A549 (cell line): ENCODE results near the gene NELFE. TPM values are rescaled to one million over a fixed set of nuclear protein-coding genes. Genes with fewer than 3 reads are reported as not detected.
"Not testable (repeated sequence)": the region's sequence is repeated elsewhere in the genome, so short reads cannot be mapped to it uniquely, and the experiment has no call there.

ENCODE experiments used
- ATAC-seq, 2 experiments: fragments of 200-7000 bp in 1 of 2; fragments of >200 bp in 1 of 2; cut with Nextera tagmentation in 1 of 2; cut with Tn5 transposase in 1 of 2; 3 replicates each; pipeline versions ENCODE4 v1.8.0 to v1.9.1; 2018 to 2020; ENCODE audit warnings: mild to moderate bottlenecking in 1 of 2, moderate library complexity in 1 of 2
- CTCF ChIA-PET: fragments of 300-600 bp; sonication (Branson Sonifier 250); formaldehyde crosslinking; extraction: SDS; loops from one replicate; lab custom pipeline; 2021; ENCODE audit warnings: antibody characterized with exemption, inconsistent platforms; lab: Yijun Ruan, JAX
- POLR2A ChIA-PET: fragments of 350-600 bp; formaldehyde crosslinking; extraction: SDS; loops from one replicate; lab custom pipeline; 2021; ENCODE audit warnings: antibody characterized with exemption, inconsistent platforms; lab: Yijun Ruan, JAX
- DNase-seq, 2 experiments: peaks; one replicate each; pipeline versions ENCODE4 v3.0.0 to v3.0.0-alpha.2; 2011 to 2016; ENCODE audit warnings: low read depth in 1 of 2, low spot score in 1 of 2
- FAIRE-seq: peaks from 2 replicates; lab custom pipeline; 2011; peaks lifted over from hg19 to GRCh38; lab: Jason Lieb, UNC
- H3K27ac ChIP-seq, 2 experiments: fragments of >200 bp; sonication (Bioruptor Twin); formaldehyde crosslinking; 3 replicates each; pipeline ENCODE4 v1.5.1; 2016 to 2017
- H3K4me1 ChIP-seq: fragments of >200 bp; sonication (Bioruptor Twin); formaldehyde crosslinking; 3 replicates; pipeline ENCODE4 v1.6.1; 2016
- H3K4me2 ChIP-seq: fragments of >200 bp; sonication (Bioruptor Twin); formaldehyde crosslinking; 3 replicates; pipeline ENCODE4 v1.6.1; 2016
- H3K4me3 ChIP-seq: fragments of >200 bp; sonication (Bioruptor Twin); formaldehyde crosslinking; 3 replicates; pipeline ENCODE4 v1.5.1; 2016
- H3K9me3 ChIP-seq: fragments of >200 bp; sonication (Bioruptor Twin); formaldehyde crosslinking; 3 replicates; pipeline ENCODE4 v1.6.1; 2016
- BHLHE40 ChIP-seq: IDR thresholded peaks from 2 replicates; pipeline ENCODE4 v1.6.1; 2012; ENCODE audit warnings: low read depth, low read length, inconsistent platforms
- CEBPB ChIP-seq, 2 experiments: fragments of >200 bp in 1 of 2; sonication (Bioruptor Twin) in 1 of 2; formaldehyde crosslinking in 1 of 2; IDR thresholded peaks; 2 replicates each; pipeline ENCODE4 v1.6.1; 2012 to 2016
- CHD4 ChIP-seq: fragments of 200-600 bp; sonication (generic); IDR thresholded peaks from 2 replicates; pipeline ENCODE4 v1.6.1; 2016; ENCODE audit warnings: antibody characterized with exemption, mild to moderate bottlenecking, borderline replicate concordance
- GATA3 ChIP-seq: IDR thresholded peaks from 2 replicates; pipeline ENCODE4 v1.6.1; 2012; ENCODE audit warnings: borderline replicate concordance
- HES2 ChIP-seq: fragments of >200 bp; sonication (Bioruptor Twin); formaldehyde crosslinking; IDR thresholded peaks from 2 replicates; pipeline ENCODE4 v1.6.1; 2016
- HOXA7 ChIP-seq: fragments of 250-450 bp; sonication (Bioruptor Pico); IDR thresholded peaks from 2 replicates; pipeline ENCODE4 v1.5.0; 2020; ENCODE audit warnings: mild to moderate bottlenecking, moderate library complexity
- MAFK ChIP-seq: fragments of 450-650 bp; IDR thresholded peaks from 2 replicates; pipeline ENCODE4 v1.6.1; 2014; ENCODE audit not compliant: partially characterized antibody
- MYC ChIP-seq: IDR thresholded peaks from 2 replicates; pipeline ENCODE4 v1.6.1; 2012; ENCODE audit warnings: mild to moderate bottlenecking, inconsistent platforms, low read length, improper control_type of control experiment, borderline replicate concordance
- NFE2L2 ChIP-seq: fragments of 150-350 bp; conservative IDR thresholded peaks from 2 replicates; pipeline ENCODE4 v1.6.1; 2014; ENCODE audit warnings: low read length
- PHF8 ChIP-seq: fragments of 200-600 bp; sonication (generic); IDR thresholded peaks from 2 replicates; pipeline ENCODE4 v1.6.1; 2016; ENCODE audit warnings: low read depth, mild to moderate bottlenecking, antibody characterized with exemption, moderate library complexity, borderline replicate concordance
- RARB ChIP-seq: fragments of 250-450 bp; sonication (Bioruptor Pico); IDR thresholded peaks from 2 replicates; pipeline ENCODE4 v1.8.0; 2021; ENCODE audit warnings: mild to moderate bottlenecking, moderate library complexity
- RCOR1 ChIP-seq: fragments of 150-350 bp; IDR thresholded peaks from 2 replicates; pipeline ENCODE4 v1.6.1; 2014; ENCODE audit warnings: antibody characterized with exemption, low read length, low read depth
- TFCP2L1 ChIP-seq: fragments of 250-450 bp; sonication (Bioruptor Pico); IDR thresholded peaks from 2 replicates; pipeline ENCODE4 v1.5.0; 2021; ENCODE audit warnings: mild to moderate bottlenecking
- WGBS: methylation state at CpG from one replicate; pipeline ENCODE4 v1.1.6; 2017; ENCODE audit errors: missing lambda C conversion rate; 5-methylcytosine and 5-hydroxymethylcytosine counted together
- polyA plus RNA-seq, 4 experiments: library from polyadenylated mRNA; depleted of rRNA in 3 of 4; stranded (reverse); fragments of >200 nt; fragmentation: RNase III in 1 of 4; extraction: RNeasy Plus Mini Kit Qiagen cat#74134 plus additional on column Dnase treatment in 1 of 4; gene quantifications; 2 replicates in 3 of 4; 3 replicates in 1 of 4; pipeline ENCODE4 v1.2.3, GENCODE V29; 2011 to 2017

Gene NELFE
- polyA plus RNA-seq, 2 of the 4 experiments (the other 2 are of a cell fraction) = 64.2 to 72.4 TPM

- peak overlapping the region; percentile 29; the same call in 1 of the 3 replicates for H3K4me2 ChIP-seq
- 12% methylated on average over 4 of the region's 4 CpGs for WGBS
- TF ChIP-seq PHF8 (no peak), BHLHE40 (no peak), MYC (no peak), MAFK (no peak), RCOR1 (no peak), TFCP2L1 (CRISPR knock-in tag) (no peak), GATA3 (no peak), NFE2L2 (no peak), HOXA7 (CRISPR knock-in tag) (no peak), CHD4 (no peak), HES2 (no peak)
- peaks cover 27% of the 10 kb centered on the region for H3K4me1 ChIP-seq
- ChIA-PET CTCF (interaction anchor here (0.6 to 1.2 kb wide), 3 partner anchors 43 to 344 kb away, joined by 3 to 7 read pairs (median 3); no protein-coding TSS in a partner anchor), POLR2A (no interaction called here)
- H3K9me3 ChIP-seq = no peaks in the 10 kb centered on the region
- peak in 1 of 2 experiments; percentile 35 for DNase-seq
- no peak overlapping the region for H3K27ac ChIP-seq
- FAIRE-seq = no peak
- H3K4me3 ChIP-seq = no peak overlapping the region
- peak; percentile 39 to 67; a peak in 4 of 6 replicates for ATAC-seq
Observed at GRCh38 chr6:31908791-31909190, 50.0 kb downstream of the NELFE start.

- H3K9me3 ChIP-seq, ATAC-seq, H3K4me3 ChIP-seq, POLR2A ChIA-PET, DNase-seq, H3K27ac ChIP-seq, FAIRE-seq: not testable (repeated sequence)
- Histone ChIP-seq H3K4me2 (peak overlapping the region; percentile 29; the same call in 1 of the 3 replicates), H3K4me1 (peaks cover 27% of the 10 kb centered on the region)
- CTCF ChIA-PET = interaction anchor here (0.8 to 1.1 kb wide), 2 partner anchors 19 to 246 kb away, joined by 3 read pairs; no protein-coding TSS in a partner anchor
- WGBS = 94% methylated on average over 3 of the region's 5 CpGs
Observed at GRCh38 chr6:31908255-31908654, 50.5 kb downstream of the NELFE start.

- ChIA-PET POLR2A (interaction anchor here (0.6 kb wide), 1 partner anchor 269 kb away, joined by 6 read pairs; no protein-coding TSS in a partner anchor), CTCF (interaction anchor here (0.6 to 1.1 kb wide), 2 partner anchors 18 to 42 kb away, joined by 3 to 5 read pairs; no protein-coding TSS in a partner anchor)
- H3K9me3 ChIP-seq = no peaks in the 10 kb centered on the region
- FAIRE-seq (no peak), DNase-seq (peak in 1 of 2 experiments; percentile 28), ATAC-seq (peak; percentile 40 to 42; a peak in 5 of 6 replicates)
- WGBS = 70% methylated on average over 7 of the region's 7 CpGs
- no peak overlapping the region for H3K4me2 ChIP-seq
- no peak overlapping the region for H3K4me3 ChIP-seq
- peaks cover 33% of the 10 kb centered on the region for H3K4me1 ChIP-seq
- no peak for TF ChIP-seq RARB
- TF ChIP-seq CEBPB (IDR thresholded peaks at IDR 0.05) = peak; percentile 20 to 76; a peak in 2 of 4 replicates
- H3K27ac ChIP-seq = no peak overlapping the region
Observed at GRCh38 chr6:31907158-31907813, 51.5 kb downstream of the NELFE start.

GRCh38 chr6:31906727-31907126, 52.0 kb downstream of the NELFE start:
- H3K27ac ChIP-seq, H3K4me3 ChIP-seq, H3K9me3 ChIP-seq, ATAC-seq, H3K4me2 ChIP-seq, FAIRE-seq, DNase-seq: not testable (repeated sequence)
- H3K4me1 ChIP-seq = peaks cover 31% of the 10 kb centered on the region
- ChIA-PET POLR2A (interaction anchor here (0.6 kb wide), 1 partner anchor 270 kb away, joined by 6 read pairs; no protein-coding TSS in a partner anchor), CTCF (interaction anchor here (1.3 kb wide), 1 partner anchor 46 kb away, joined by 4 read pairs; no protein-coding TSS in a partner anchor)
- WGBS = 79% methylated on average over 8 of the region's 8 CpGs

GRCh38 chr6:31906122-31906521, 52.6 kb downstream of the NELFE start:
- ATAC-seq = no peak

More at GRCh38 chr6:31906122-31906521, 52.6 kb downstream of the NELFE start:
- Histone ChIP-seq H3K4me2 (no peak overlapping the region), H3K4me3 (no peak overlapping the region), H3K4me1 (peaks cover 28% of the 10 kb centered on the region), H3K9me3 (no peaks in the 10 kb centered on the region), H3K27ac (no peak overlapping the region)
- DNase-seq = no peak
- ChIA-PET CTCF (interaction anchor here (1.3 kb wide), 1 partner anchor 47 kb away, joined by 4 read pairs; no protein-coding TSS in a partner anchor), POLR2A (no interaction called here)
- TF ChIP-seq TFCP2L1 (CRISPR knock-in tag) = no peak
- TF ChIP-seq, all 56 proteins: peak for 0
- 78% methylated on average over 4 of the region's 4 CpGs for WGBS
- FAIRE-seq = no peak
